Muscle of leg (tissue), 11 donors: ENCODE results near the gene NCOA5. TPM values are rescaled to one million over a fixed set of nuclear protein-coding genes. Genes with fewer than 3 reads are reported as not detected.
A peak's percentile ranks its signal among the peaks of the same experiment; 100 is the strongest.

Source experiments
- DNase-seq: peaks from one replicate; pipeline ENCODE4 v3.0.0; 2013
- H3K27ac ChIP-seq: one replicate; pipeline ENCODE4 v1.5.1; 2013; ENCODE audit warnings: mild to moderate bottlenecking, low read length, control low read depth
- H3K27me3 ChIP-seq: one replicate; pipeline ENCODE4 v1.6.1; 2013; ENCODE audit warnings: low read length; ENCODE audit not compliant: control insufficient read depth, insufficient read depth
- H3K36me3 ChIP-seq: one replicate; pipeline ENCODE4 v1.6.1; 2013; ENCODE audit warnings: low read length; ENCODE audit not compliant: control insufficient read depth, insufficient read depth
- H3K4me1 ChIP-seq: one replicate; pipeline ENCODE4 v1.6.1; 2013; ENCODE audit warnings: low read length; ENCODE audit not compliant: control insufficient read depth, insufficient read depth
- H3K4me3 ChIP-seq: one replicate; pipeline ENCODE4 v1.5.1; 2013; ENCODE audit warnings: low read length, control low read depth
- H3K9me3 ChIP-seq: replicated peaks from 2 replicates; pipeline ENCODE4 v1.6.1; 2013; ENCODE audit warnings: low read depth, low read length; ENCODE audit not compliant: control insufficient read depth
- WGBS: methylation state at CpG from one replicate; pipeline ENCODE4 v1.1.5; 2013; ENCODE audit warnings: missing lambda C conversion rate; ENCODE audit not compliant: insufficient coverage; 5-methylcytosine and 5-hydroxymethylcytosine counted together
- polyA plus RNA-seq, 8 donors: library from polyadenylated mRNA; unstranded; fragments of 120-200 nt; gene quantifications; one replicate each; pipeline versions ENCODE4 v1.2.1 to v1.2.3, GENCODE V29; 2013; ENCODE audit warnings: inconsistent platforms in 1 of 8, low replicate concordance in 1 of 8; ENCODE audit not compliant: insufficient read length in 8 of 8, insufficient read depth in 1 of 8
- total RNA-seq: library from RNA; stranded (reverse); fragments of 120-200 nt; gene quantifications from one replicate; pipeline ENCODE4 v1.2.4, GENCODE V29; 2013

The NCOA5 gene
- total and polyA plus RNA-seq, 9 donors: 19.3 to 39.4 (median 30.7) TPM

DNA sequence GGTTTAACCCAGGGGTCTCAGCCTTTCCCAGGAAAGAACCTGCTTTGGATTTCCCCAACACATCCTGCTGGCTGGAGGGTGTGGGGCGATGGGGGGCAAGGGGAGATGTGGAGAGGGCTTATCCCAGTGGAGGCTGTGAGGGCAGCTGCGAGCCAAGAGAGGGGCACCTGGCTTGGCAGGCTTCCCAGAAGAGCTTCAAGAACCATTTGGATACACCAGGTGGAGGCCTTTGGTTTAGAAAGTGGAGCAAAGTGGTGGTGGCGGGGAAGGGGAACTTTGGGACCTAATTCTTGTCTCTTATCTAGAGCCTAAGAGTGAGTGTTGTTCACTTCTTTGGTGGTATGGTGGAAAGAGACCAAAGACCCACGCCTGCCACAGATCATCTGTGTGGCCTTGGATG lies 40.8 kb upstream of the NCOA5 start:
- Histone ChIP-seq H3K27me3 (peaks cover 29% of the 10 kb centered on the region), H3K36me3 (no peaks in the 10 kb centered on the region), H3K9me3 (no peaks in the 10 kb centered on the region), H3K4me1 (peaks cover 11% of the 10 kb centered on the region), H3K27ac (no peak overlapping the region), H3K4me3 (no peak overlapping the region)
- 67% methylated on average over 2 of the region's 4 CpGs for WGBS
- DNase-seq: no peak

- 13% methylated on average over 3 of the region's 5 CpGs for WGBS
- H3K9me3 ChIP-seq: no peaks in the 10 kb centered on the region
Observed at GRCh38 chr20:46129955-46130481, 40.3 kb upstream of the NCOA5 start.

GRCh38 chr20:46128310-46129151 lies 38.8 kb upstream of the NCOA5 start:
- H3K9me3 ChIP-seq: no peaks in the 10 kb centered on the region
- no peak overlapping the region for H3K4me3 ChIP-seq
- peaks cover 11% of the 10 kb centered on the region for H3K4me1 ChIP-seq
- WGBS: 64% methylated on average over 4 of the region's 16 CpGs
- H3K36me3 ChIP-seq: no peaks in the 10 kb centered on the region
- H3K27me3 ChIP-seq: peaks cover 25% of the 10 kb centered on the region
- no peak overlapping the region for H3K27ac ChIP-seq
- DNase-seq: peak; percentile 30

More at GRCh38 chr20:46129955-46130481, 40.3 kb upstream of the NCOA5 start:
- peak; percentile 32 for DNase-seq
- Histone ChIP-seq H3K27me3 (peaks cover 29% of the 10 kb centered on the region), H3K27ac (no peak overlapping the region), H3K4me1 (peaks cover 11% of the 10 kb centered on the region), H3K36me3 (no peaks in the 10 kb centered on the region), H3K4me3 (no peak overlapping the region)

DNA sequence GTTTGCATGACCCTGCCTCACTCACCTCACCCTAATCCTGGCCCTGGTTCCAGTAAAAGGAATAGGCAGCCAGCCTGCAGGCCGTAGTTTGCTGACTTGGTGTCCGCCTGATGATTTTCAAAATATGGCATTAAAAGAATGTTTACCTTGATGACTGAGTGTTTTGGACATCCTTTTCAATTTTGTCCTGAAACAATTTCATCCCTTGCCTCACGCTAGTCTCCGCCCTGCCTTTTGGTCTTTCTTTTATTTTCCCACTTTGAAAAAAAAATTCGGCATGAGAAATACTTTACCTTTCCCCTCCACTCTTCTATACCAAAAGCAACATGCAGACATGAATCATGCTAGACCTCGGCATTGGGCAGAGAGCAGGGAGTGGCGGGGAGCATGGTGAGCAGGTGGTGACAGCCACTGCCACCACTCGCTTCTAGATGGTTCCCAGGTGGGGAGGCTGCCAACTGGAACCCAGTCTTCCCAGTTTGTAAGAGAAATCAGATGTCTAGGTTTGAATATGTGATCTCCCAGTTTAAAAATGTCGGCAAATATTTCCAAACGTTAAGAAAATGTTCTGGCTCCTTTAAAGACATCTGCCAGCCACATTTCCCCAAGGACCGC lies 37.7 kb upstream of the NCOA5 start:
- Histone ChIP-seq H3K4me1 (peaks cover 11% of the 10 kb centered on the region), H3K4me3 (no peak overlapping the region), H3K36me3 (no peaks in the 10 kb centered on the region), H3K9me3 (no peaks in the 10 kb centered on the region), H3K27me3 (peaks cover 25% of the 10 kb centered on the region), H3K27ac (no peak overlapping the region)
- 82% methylated on average over 4 of the region's 11 CpGs for WGBS
- DNase-seq: no peak

- Histone ChIP-seq H3K27me3 (peaks cover 21% of the 10 kb centered on the region), H3K4me3 (no peak overlapping the region), H3K9me3 (no peaks in the 10 kb centered on the region), H3K36me3 (no peaks in the 10 kb centered on the region), H3K27ac (no peak overlapping the region), H3K4me1 (peaks cover 11% of the 10 kb centered on the region)
- no peak for DNase-seq
- WGBS: no CpG with 5 or more reads among the region's 5 CpGs
Observed at GRCh38 chr20:46126440-46127056, 36.8 kb upstream of the NCOA5 start.

- no peak overlapping the region for H3K27ac ChIP-seq
- H3K4me1 ChIP-seq: peaks cover under 1% of the 10 kb centered on the region
- no peak overlapping the region for H3K4me3 ChIP-seq
- peaks cover 8% of the 10 kb centered on the region for H3K27me3 ChIP-seq
- DNase-seq: no peak
- H3K36me3 ChIP-seq: no peaks in the 10 kb centered on the region
- 78% methylated on average over 7 of the region's 11 CpGs for WGBS
- no peaks in the 10 kb centered on the region for H3K9me3 ChIP-seq
Observed at GRCh38 chr20:46123482-46124245, 33.9 kb upstream of the NCOA5 start.

- H3K27ac ChIP-seq: no peak overlapping the region
- H3K36me3 ChIP-seq: no peaks in the 10 kb centered on the region
- H3K4me3 ChIP-seq: no peak overlapping the region
- WGBS: 81% methylated on average over 13 of the region's 15 CpGs
- peaks cover 13% of the 10 kb centered on the region for H3K27me3 ChIP-seq
- no peak for DNase-seq
- H3K4me1 ChIP-seq: no peaks in the 10 kb centered on the region
- no peaks in the 10 kb centered on the region for H3K9me3 ChIP-seq
Observed at GRCh38 chr20:46122516-46123481, 33.0 kb upstream of the NCOA5 start.

DNA sequence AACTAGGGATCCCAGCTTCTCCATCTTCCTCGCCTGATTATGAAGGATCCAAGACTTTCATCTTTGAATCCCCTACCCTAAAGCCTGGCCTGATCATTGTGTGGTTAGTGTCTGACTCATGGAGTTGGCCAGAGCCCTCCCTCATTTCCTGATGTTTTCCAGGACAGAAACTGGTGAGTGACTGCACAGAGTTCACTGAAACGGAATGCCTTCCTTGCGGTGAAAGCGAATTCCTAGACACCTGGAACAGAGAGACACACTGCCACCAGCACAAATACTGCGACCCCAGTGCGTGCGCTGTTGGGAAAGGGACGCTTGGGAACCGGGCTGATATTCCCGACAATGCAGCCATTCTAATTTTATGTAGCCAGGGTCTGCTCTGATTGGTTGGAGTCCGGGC lies 32.3 kb upstream of the NCOA5 start:
- no peaks in the 10 kb centered on the region for H3K36me3 ChIP-seq
- H3K27ac ChIP-seq: no peak overlapping the region
- 65% methylated on average over 9 of the region's 11 CpGs for WGBS
- H3K4me1 ChIP-seq: no peaks in the 10 kb centered on the region
- peaks cover 18% of the 10 kb centered on the region for H3K27me3 ChIP-seq
- no peak for DNase-seq
- no peak overlapping the region for H3K4me3 ChIP-seq
- no peaks in the 10 kb centered on the region for H3K9me3 ChIP-seq
